HepG2 (cell line): ENCODE results near the gene UCK2. TPM values are rescaled to one million over a fixed set of nuclear protein-coding genes. Genes with fewer than 3 reads are reported as not detected.

ENCODE experiments used
- DPF2 ChIP-seq: sonication (generic); formaldehyde crosslinking; IDR thresholded peaks from 2 replicates; pipeline ENCODE4 v1.4.0; 2020; ENCODE audit warnings: mild to moderate bottlenecking, low read depth, missing genetic modification reagents, borderline replicate concordance
- EP300 ChIP-seq, 3 experiments: sonication (generic) in 1 of 3; formaldehyde crosslinking in 1 of 3; IDR thresholded peaks; 2 replicates each; pipeline versions ENCODE4 v1.5.1 to v1.6.1; 2011 to 2020; ENCODE audit warnings: low read depth in 2 of 3, low read length in 2 of 3, borderline replicate concordance in 1 of 3, improper control_type of control experiment in 1 of 3, mild to moderate bottlenecking in 1 of 3, missing genetic modification reagents in 1 of 3, moderate library complexity in 1 of 3
- FOXJ3 ChIP-seq: sonication (generic); formaldehyde crosslinking; IDR thresholded peaks from 2 replicates; pipeline ENCODE4 v1.4.0; 2020; ENCODE audit warnings: missing genetic modification reagents, mild to moderate bottlenecking, borderline replicate concordance
- GABPA ChIP-seq, 2 experiments: IDR thresholded peaks; 2 replicates each; pipeline ENCODE4 v1.6.1; 2011 to 2016; ENCODE audit warnings: low read depth in 2 of 2, low read length in 1 of 2, missing biosample characterization in 1 of 2, missing genetic modification characterization in 1 of 2
- HDAC6 ChIP-seq: fragments of 200-600 bp; sonication (generic); IDR thresholded peaks from 2 replicates; pipeline ENCODE4 v1.7.0; 2017; ENCODE audit warnings: mild to moderate bottlenecking, antibody characterized with exemption, low read length, low read depth
- MED1 ChIP-seq: sonication (generic); formaldehyde crosslinking; IDR thresholded peaks from 2 replicates; pipeline ENCODE4 v1.4.0; 2020; ENCODE audit warnings: missing genetic modification reagents
- POGZ ChIP-seq: sonication (generic); formaldehyde crosslinking; IDR thresholded peaks from 2 replicates; pipeline ENCODE4 v1.4.0; 2020; ENCODE audit warnings: mild to moderate bottlenecking, missing genetic modification reagents
- PPARG ChIP-seq: conservative IDR thresholded peaks from 2 replicates; pipeline ENCODE4 v1.6.1; 2016; ENCODE audit warnings: missing biosample characterization, missing genetic modification reagents
- SALL1 ChIP-seq: sonication (generic); formaldehyde crosslinking; IDR thresholded peaks from 2 replicates; pipeline ENCODE4 v1.8.0; 2022; ENCODE audit warnings: mild to moderate bottlenecking, missing genetic modification reagents
- ZKSCAN8 ChIP-seq: IDR thresholded peaks from 2 replicates; pipeline ENCODE4 v1.6.1; 2016; ENCODE audit warnings: borderline replicate concordance, missing genetic modification reagents, missing compliant biosample characterization
- ZMAT3 ChIP-seq: sonication (generic); formaldehyde crosslinking; conservative IDR thresholded peaks from 2 replicates; pipeline ENCODE4 v1.7.0; 2021; ENCODE audit warnings: missing genetic modification reagents
- ZNF354B ChIP-seq: sonication (generic); formaldehyde crosslinking; IDR thresholded peaks from 2 replicates; pipeline ENCODE4 v1.8.0; 2022; ENCODE audit warnings: mild to moderate bottlenecking, missing genetic modification reagents
- ZNF614 ChIP-seq: IDR thresholded peaks from 2 replicates; pipeline ENCODE4 v1.6.1; 2018; ENCODE audit warnings: missing biosample characterization, missing genetic modification reagents, inconsistent platforms, borderline replicate concordance
- ZNF790 ChIP-seq: sonication (generic); formaldehyde crosslinking; IDR thresholded peaks from 2 replicates; pipeline ENCODE4 v1.8.0; 2022; ENCODE audit warnings: missing genetic modification reagents, mild to moderate bottlenecking, borderline replicate concordance
- polyA plus RNA-seq, 8 experiments: library from polyadenylated mRNA; depleted of rRNA in 3 of 8; stranded (reverse) in 7 of 8; unstranded in 1 of 8; fragments of >200 nt; fragmentation: Illumina TruSeq in 4 of 8; extraction: Trizol in 4 of 8; gene quantifications; 2 replicates each; pipeline versions ENCODE4 v1.2.1 to v1.2.3, GENCODE V29; 2011 to 2016; ENCODE audit warnings: low read depth in 4 of 8, missing spikeins in 1 of 8, mixed read lengths in 1 of 8; ENCODE audit not compliant: insufficient read depth in 1 of 8
- total RNA-seq, 5 experiments: library from RNA; depleted of rRNA; stranded (reverse); fragments of >200 nt; fragmentation: Illumina TruSeq; extraction: Trizol; gene quantifications; 2 replicates each; pipeline ENCODE4 v1.2.3, GENCODE V29; 2016; ENCODE audit warnings: low read depth in 1 of 5
- TF ChIP-seq, protein P1 (sequence below): sonication (generic); formaldehyde crosslinking; IDR thresholded peaks from 2 replicates; pipeline ENCODE4 v1.9.0; 2021; ENCODE audit warnings: mild to moderate bottlenecking, missing genetic modification reagents
- TF ChIP-seq, protein P2 (sequence below): sonication (generic); formaldehyde crosslinking; IDR thresholded peaks from 2 replicates; pipeline ENCODE4 v1.5.1; 2020; ENCODE audit warnings: mild to moderate bottlenecking, missing genetic modification reagents, moderate library complexity

The UCK2 gene
- total and polyA plus RNA-seq, 2 of the 13 experiments (the other 11 are each of a cell fraction or from before 2014, with no cell fraction given) = 64.3 to 78.0 TPM

DNA sequence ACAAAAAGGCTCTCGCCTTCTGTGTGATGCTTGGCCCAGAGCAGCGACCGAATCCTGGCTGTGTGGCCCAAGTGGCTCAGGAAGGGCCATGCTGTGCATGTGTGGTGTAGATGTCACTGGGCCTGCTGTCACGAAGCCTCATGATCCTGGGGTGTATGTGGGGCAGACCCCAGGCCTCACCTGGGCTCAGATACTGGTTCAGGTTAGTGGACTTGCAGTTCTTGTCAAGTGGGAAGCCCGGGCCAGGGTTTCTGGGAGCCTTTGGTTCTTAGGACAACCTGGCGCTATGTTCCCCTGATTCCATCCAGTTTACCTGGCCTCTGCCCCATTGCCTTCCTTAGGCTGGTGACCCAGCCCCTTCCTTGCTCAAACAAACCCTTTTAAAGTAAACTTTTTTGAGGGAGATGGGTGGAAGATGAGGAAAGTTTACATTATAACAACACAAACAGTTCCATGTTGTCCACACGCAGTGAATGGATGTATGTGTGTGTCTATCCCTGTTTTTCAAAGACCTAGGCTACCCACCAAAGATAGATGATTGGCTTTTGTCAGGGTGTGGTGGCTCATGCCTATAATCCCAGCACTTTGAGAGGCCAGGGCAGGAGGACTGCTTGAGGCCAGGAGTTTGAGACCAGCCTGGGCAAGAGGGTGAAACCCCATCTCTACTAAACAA is 84.3 kb downstream of the UCK2 start (continued):
- TF ChIP-seq, protein P1, sequence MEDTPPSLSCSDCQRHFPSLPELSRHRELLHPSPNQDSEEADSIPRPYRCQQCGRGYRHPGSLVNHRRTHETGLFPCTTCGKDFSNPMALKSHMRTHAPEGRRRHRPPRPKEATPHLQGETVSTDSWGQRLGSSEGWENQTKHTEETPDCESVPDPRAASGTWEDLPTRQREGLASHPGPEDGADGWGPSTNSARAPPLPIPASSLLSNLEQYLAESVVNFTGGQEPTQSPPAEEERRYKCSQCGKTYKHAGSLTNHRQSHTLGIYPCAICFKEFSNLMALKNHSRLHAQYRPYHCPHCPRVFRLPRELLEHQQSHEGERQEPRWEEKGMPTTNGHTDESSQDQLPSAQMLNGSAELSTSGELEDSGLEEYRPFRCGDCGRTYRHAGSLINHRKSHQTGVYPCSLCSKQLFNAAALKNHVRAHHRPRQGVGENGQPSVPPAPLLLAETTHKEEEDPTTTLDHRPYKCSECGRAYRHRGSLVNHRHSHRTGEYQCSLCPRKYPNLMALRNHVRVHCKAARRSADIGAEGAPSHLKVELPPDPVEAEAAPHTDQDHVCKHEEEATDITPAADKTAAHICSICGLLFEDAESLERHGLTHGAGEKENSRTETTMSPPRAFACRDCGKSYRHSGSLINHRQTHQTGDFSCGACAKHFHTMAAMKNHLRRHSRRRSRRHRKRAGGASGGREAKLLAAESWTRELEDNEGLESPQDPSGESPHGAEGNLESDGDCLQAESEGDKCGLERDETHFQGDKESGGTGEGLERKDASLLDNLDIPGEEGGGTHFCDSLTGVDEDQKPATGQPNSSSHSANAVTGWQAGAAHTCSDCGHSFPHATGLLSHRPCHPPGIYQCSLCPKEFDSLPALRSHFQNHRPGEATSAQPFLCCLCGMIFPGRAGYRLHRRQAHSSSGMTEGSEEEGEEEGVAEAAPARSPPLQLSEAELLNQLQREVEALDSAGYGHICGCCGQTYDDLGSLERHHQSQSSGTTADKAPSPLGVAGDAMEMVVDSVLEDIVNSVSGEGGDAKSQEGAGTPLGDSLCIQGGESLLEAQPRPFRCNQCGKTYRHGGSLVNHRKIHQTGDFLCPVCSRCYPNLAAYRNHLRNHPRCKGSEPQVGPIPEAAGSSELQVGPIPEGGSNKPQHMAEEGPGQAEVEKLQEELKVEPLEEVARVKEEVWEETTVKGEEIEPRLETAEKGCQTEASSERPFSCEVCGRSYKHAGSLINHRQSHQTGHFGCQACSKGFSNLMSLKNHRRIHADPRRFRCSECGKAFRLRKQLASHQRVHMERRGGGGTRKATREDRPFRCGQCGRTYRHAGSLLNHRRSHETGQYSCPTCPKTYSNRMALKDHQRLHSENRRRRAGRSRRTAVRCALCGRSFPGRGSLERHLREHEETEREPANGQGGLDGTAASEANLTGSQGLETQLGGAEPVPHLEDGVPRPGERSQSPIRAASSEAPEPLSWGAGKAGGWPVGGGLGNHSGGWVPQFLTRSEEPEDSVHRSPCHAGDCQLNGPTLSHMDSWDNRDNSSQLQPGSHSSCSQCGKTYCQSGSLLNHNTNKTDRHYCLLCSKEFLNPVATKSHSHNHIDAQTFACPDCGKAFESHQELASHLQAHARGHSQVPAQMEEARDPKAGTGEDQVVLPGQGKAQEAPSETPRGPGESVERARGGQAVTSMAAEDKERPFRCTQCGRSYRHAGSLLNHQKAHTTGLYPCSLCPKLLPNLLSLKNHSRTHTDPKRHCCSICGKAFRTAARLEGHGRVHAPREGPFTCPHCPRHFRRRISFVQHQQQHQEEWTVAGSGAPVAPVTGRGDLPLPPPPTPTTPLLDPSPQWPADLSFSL = peak; percentile 51; the same call in 1 of the 2 replicates
- TF ChIP-seq POGZ (CRISPR knock-in tag) (0 out of 2 replicates have a peak, but pooled peaks have one; percentile 22), FOXJ3 (CRISPR knock-in tag) (0 out of 2 replicates have a peak, but pooled peaks have one; percentile 26), SALL1 (CRISPR knock-in tag) (peak; percentile 11; the same call in 1 of the 2 replicates), PPARG (CRISPR knock-in tag) (0 out of 2 replicates have a peak, but pooled peaks have one; percentile 31), ZNF790 (0 out of 2 replicates have a peak, but pooled peaks have one; percentile 6), MED1 (peak; percentile 41; the same call in 1 of the 2 replicates), DPF2 (CRISPR knock-in tag) (peak; percentile 12; the same call in 1 of the 2 replicates), ZNF354B (CRISPR knock-in tag) (no peak), ZKSCAN8 (CRISPR knock-in tag) (no peak), ZMAT3 (0 out of 2 replicates have a peak, but pooled peaks have one; percentile 48), ZNF614 (CRISPR knock-in tag) (0 out of 2 replicates have a peak, but pooled peaks have one; percentile 15), EP300 (IDR thresholded peaks at IDR 0.05; ENCODE audit: low read depth in 2 of 2, low read length in 2 of 2) (peak in 1 of 2 experiments; percentile 23; a peak in 1 of 4 replicates), EP300 (CRISPR knock-in tag; IDR thresholded peaks at IDR 0.05; ENCODE audit: borderline replicate concordance) (no peak), HDAC6 (no peak), GABPA (IDR thresholded peaks at IDR 0.05; ENCODE audit: low read depth, low read length) (no peak), GABPA (CRISPR knock-in tag; IDR thresholded peaks at IDR 0.05; ENCODE audit: low read depth) (peak; percentile 12; the same call in 1 of the 2 replicates)
- TF ChIP-seq, protein P2, sequence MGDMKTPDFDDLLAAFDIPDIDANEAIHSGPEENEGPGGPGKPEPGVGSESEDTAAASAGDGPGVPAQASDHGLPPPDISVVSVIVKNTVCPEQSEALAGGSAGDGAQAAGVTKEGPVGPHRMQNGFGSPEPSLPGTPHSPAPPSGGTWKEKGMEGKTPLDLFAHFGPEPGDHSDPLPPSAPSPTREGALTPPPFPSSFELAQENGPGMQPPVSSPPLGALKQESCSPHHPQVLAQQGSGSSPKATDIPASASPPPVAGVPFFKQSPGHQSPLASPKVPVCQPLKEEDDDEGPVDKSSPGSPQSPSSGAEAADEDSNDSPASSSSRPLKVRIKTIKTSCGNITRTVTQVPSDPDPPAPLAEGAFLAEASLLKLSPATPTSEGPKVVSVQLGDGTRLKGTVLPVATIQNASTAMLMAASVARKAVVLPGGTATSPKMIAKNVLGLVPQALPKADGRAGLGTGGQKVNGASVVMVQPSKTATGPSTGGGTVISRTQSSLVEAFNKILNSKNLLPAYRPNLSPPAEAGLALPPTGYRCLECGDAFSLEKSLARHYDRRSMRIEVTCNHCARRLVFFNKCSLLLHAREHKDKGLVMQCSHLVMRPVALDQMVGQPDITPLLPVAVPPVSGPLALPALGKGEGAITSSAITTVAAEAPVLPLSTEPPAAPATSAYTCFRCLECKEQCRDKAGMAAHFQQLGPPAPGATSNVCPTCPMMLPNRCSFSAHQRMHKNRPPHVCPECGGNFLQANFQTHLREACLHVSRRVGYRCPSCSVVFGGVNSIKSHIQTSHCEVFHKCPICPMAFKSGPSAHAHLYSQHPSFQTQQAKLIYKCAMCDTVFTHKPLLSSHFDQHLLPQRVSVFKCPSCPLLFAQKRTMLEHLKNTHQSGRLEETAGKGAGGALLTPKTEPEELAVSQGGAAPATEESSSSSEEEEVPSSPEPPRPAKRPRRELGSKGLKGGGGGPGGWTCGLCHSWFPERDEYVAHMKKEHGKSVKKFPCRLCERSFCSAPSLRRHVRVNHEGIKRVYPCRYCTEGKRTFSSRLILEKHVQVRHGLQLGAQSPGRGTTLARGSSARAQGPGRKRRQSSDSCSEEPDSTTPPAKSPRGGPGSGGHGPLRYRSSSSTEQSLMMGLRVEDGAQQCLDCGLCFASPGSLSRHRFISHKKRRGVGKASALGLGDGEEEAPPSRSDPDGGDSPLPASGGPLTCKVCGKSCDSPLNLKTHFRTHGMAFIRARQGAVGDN (CRISPR knock-in tag) = peak; percentile 12; the same call in 1 of the 2 replicates
